NCI-H2196 treated with DMSO at 0.1 percent for 48 hours (cell line): ENCODE data around the gene UBE2Z.

Source experiments
- DNase-seq: peaks from one replicate; lab custom pipeline; 2025; ENCODE audit not compliant: unreplicated experiment; lab: John Stamatoyannopoulos, UW

Gene UBE2Z

DNA sequence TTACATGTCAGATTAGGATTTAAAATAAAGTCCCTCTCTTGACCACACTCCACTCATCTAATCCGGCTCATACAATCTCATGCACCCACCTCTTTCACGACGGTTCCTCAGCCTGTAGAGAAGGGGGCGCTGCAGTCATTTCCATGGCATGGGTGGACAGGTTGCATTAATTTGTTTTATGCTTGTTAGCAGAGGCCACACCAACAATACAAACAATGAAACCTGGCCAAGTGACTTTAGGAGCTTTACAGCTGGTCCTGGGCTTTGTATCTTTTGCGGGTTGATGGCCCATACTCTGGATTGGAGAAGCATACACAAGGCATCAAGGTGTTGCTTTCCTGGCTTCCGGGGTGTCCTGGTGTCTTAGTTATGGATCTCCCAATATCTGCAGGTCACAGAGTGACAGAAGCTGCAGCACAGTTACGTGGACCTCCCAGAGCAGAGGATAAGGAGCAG is 46.1 kb downstream of the UBE2Z start:
- DNase-seq, result no peak

DNA sequence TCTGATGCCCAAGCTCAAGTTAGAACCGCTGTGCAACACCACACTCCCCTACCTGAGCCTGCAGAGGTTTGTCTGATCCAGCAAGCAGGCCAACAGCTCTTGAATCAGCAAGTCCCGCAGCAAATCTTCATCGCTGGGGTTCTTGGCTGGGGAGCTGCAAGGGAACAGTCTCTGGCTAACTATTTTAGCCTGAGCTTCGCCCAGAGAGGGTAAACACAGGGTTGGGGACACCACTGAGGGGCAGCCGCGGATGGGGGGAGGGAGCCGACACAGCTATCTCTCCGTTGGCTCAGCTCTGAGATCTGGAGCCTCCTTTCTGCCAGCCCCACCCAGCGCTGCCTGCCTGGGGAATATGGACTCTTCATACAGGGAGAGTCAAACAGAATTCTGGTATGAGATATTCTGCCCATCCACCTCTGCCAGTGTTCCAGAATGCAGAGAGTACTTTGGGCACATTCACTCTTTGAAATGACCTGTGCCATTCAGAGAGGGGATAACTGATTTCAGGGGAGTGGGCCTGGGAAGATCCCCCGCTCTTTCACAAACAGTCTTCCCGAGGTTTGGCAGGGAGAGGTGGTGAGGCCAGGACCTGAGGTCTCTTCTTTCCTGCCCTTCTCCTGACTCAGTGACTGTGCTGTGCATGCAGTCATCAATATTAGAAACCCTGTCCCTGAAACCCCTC is 52.8 kb downstream of the UBE2Z start:
- no peak for DNase-seq

GRCh38 chr17:48961516-48962233 is 53.5 kb downstream of the UBE2Z start:
- no peak for DNase-seq

- DNase-seq, result no peak
Observed at GRCh38 chr17:48970224-48970623, 62.0 kb downstream of the UBE2Z start.

- no peak for DNase-seq
Observed at GRCh38 chr17:48970865-48971687, 62.9 kb downstream of the UBE2Z start.

- DNase-seq, result no peak
Observed at GRCh38 chr17:48972749-48973097, 64.5 kb downstream of the UBE2Z start.

- no peak for DNase-seq
Observed at GRCh38 chr17:48973806-48974205, 65.6 kb downstream of the UBE2Z start.
